HepG2 (cell line): Measurements from ENCODE around the gene PDGFB. TPM values are rescaled to one million over a fixed set of nuclear protein-coding genes. Genes with fewer than 3 reads are reported as not detected.

ENCODE experiments used
- ATAC-seq: fragments of 200-7000 bp; cut with Tn5 transposase; 3 replicates; pipeline ENCODE4 v1.9.1; 2020; ENCODE audit warnings: mild to moderate bottlenecking, moderate library complexity
- BruUV-seq: library from RNA; stranded (reverse); fragments of 400-500 nt; replicated peaks from 2 replicates; lab custom pipeline; 2021; lab: Mats Ljungman, UMichigan
- CTCF ChIA-PET: fragments of 300-600 bp; formaldehyde crosslinking; extraction: SDS; loops from one replicate; lab custom pipeline; 2021; ENCODE audit warnings: low total read pairs, inconsistent platforms, low intra/inter-chr PET ratio; lab: Yijun Ruan, JAX
- POLR2A ChIA-PET: fragments of 350-600 bp; sonication (Branson Sonifier 250); formaldehyde crosslinking; loops from one replicate; lab custom pipeline; 2020; ENCODE audit warnings: antibody characterized with exemption, inconsistent platforms; lab: Yijun Ruan, JAX
- DNase-seq: peaks from one replicate; pipeline ENCODE4 v3.0.0-alpha.2; 2015; ENCODE audit warnings: low spot score
- FAIRE-seq: peaks from 3 replicates; lab custom pipeline; 2011; peaks lifted over from hg19 to GRCh38; lab: Jason Lieb, UNC
- H2AFZ ChIP-seq: one replicate; pipeline ENCODE4 v1.6.1; 2011; ENCODE audit warnings: low read length, inconsistent platforms
- H3K27ac ChIP-seq: fragments of 300-600 bp; 3 replicates; pipeline ENCODE4 v1.8.0; 2011; ENCODE audit warnings: mixed run types, mild to moderate bottlenecking, mixed read lengths, low read length, inconsistent platforms; ENCODE audit not compliant: insufficient read depth; ENCODE audit errors: extremely low read length
- H3K27me3 ChIP-seq, 2 experiments: fragments of 200-600 bp in 1 of 2; 2 replicates in 1 of 2; 3 replicates in 1 of 2; pipeline versions ENCODE4 v1.6.0 to v1.8.0; 2011; ENCODE audit warnings: low read length in 2 of 2, mild to moderate bottlenecking in 2 of 2, moderate library complexity in 2 of 2, inconsistent platforms in 1 of 2; ENCODE audit not compliant: insufficient read depth in 2 of 2, control insufficient read depth in 1 of 2
- H3K36me3 ChIP-seq, 2 experiments: fragments of 200-600 bp in 1 of 2; replicated peaks in 1 of 2; 2 replicates in 1 of 2; 3 replicates in 1 of 2; pipeline versions ENCODE4 v1.5.1 to v1.8.0; 2011; ENCODE audit warnings: low read length in 2 of 2, inconsistent platforms in 1 of 2; ENCODE audit not compliant: insufficient read depth in 2 of 2, control insufficient read depth in 1 of 2
- H3K4me1 ChIP-seq: 2 replicates; pipeline ENCODE4 v1.5.1; 2012; ENCODE audit warnings: low read length, inconsistent platforms; ENCODE audit not compliant: insufficient read depth
- H3K4me2 ChIP-seq: 2 replicates; pipeline ENCODE4 v1.6.0; 2011; ENCODE audit warnings: low read depth, low read length, inconsistent platforms
- H3K4me3 ChIP-seq, 3 experiments: fragments of 200-600 bp in 1 of 3; sonication (generic), shearing (Covaris generic) in 1 of 3; replicated peaks in 1 of 3; 2 replicates each; pipeline ENCODE4 v1.5.1; 2011 to 2016; ENCODE audit warnings: low read length in 3 of 3, inconsistent platforms in 2 of 3, low read depth in 2 of 3, mild to moderate bottlenecking in 2 of 3, control low read depth in 1 of 3, mixed read lengths in 1 of 3; ENCODE audit not compliant: insufficient read depth in 1 of 3
- H3K79me2 ChIP-seq: one replicate; pipeline ENCODE4 v1.6.1; 2011; ENCODE audit warnings: low read length, inconsistent platforms; ENCODE audit not compliant: insufficient read depth
- H3K9ac ChIP-seq: 2 replicates; pipeline ENCODE4 v1.6.0; 2011; ENCODE audit warnings: mild to moderate bottlenecking, low read depth, low read length, inconsistent platforms; ENCODE audit not compliant: insufficient read depth
- H3K9me3 ChIP-seq: 2 replicates; pipeline ENCODE4 v1.5.1; 2012; ENCODE audit warnings: mild to moderate bottlenecking, low read length
- H4K20me1 ChIP-seq: 2 replicates; pipeline ENCODE4 v1.6.0; 2011; ENCODE audit warnings: inconsistent platforms, mild to moderate bottlenecking, low read length, moderate library complexity; ENCODE audit not compliant: insufficient read depth
- ASH2L ChIP-seq: fragments of 300-600, 200-600 bp; sonication (generic); IDR thresholded peaks from 2 replicates; pipeline ENCODE4 v1.7.0; 2017; ENCODE audit warnings: low read depth, mild to moderate bottlenecking, moderate library complexity, mixed read lengths, low read length; ENCODE audit not compliant: insufficient read length
- HIC2 ChIP-seq: sonication (generic); formaldehyde crosslinking; IDR thresholded peaks from 2 replicates; pipeline ENCODE4 v1.9.0; 2022; ENCODE audit warnings: low read depth, missing genetic modification reagents
- HMGA1 ChIP-seq: sonication (generic); formaldehyde crosslinking; conservative IDR thresholded peaks from 2 replicates; pipeline ENCODE4 v1.4.0; 2020; ENCODE audit warnings: missing genetic modification reagents
- HOXA7 ChIP-seq: sonication (generic); formaldehyde crosslinking; IDR thresholded peaks from 2 replicates; pipeline ENCODE4 v1.8.1; 2022; ENCODE audit warnings: mild to moderate bottlenecking, missing genetic modification reagents, moderate library complexity
- KDM3A ChIP-seq: IDR thresholded peaks from 2 replicates; pipeline ENCODE4 v1.6.1; 2018; ENCODE audit warnings: low read depth, missing compliant biosample characterization
- PAXIP1 ChIP-seq: sonication (generic); formaldehyde crosslinking; conservative IDR thresholded peaks from 2 replicates; pipeline ENCODE4 v1.4.0; 2020; ENCODE audit warnings: mild to moderate bottlenecking, missing genetic modification reagents, moderate library complexity
- SAP130 ChIP-seq: IDR thresholded peaks from 2 replicates; pipeline ENCODE4 v1.6.1; 2016; ENCODE audit warnings: low read depth
- ZMAT3 ChIP-seq: sonication (generic); formaldehyde crosslinking; conservative IDR thresholded peaks from 2 replicates; pipeline ENCODE4 v1.7.0; 2021; ENCODE audit warnings: missing genetic modification reagents
- ZNF263 ChIP-seq: sonication (generic); formaldehyde crosslinking; IDR thresholded peaks from 2 replicates; pipeline ENCODE4 v1.4.0; 2020; ENCODE audit warnings: missing genetic modification reagents
- ZNF274 ChIP-seq: sonication (generic); formaldehyde crosslinking; IDR thresholded peaks from 2 replicates; pipeline ENCODE4 v1.5.1; 2020; ENCODE audit warnings: mild to moderate bottlenecking, missing genetic modification reagents
- ZNF629 ChIP-seq: sonication (generic); formaldehyde crosslinking; conservative IDR thresholded peaks from 2 replicates; pipeline ENCODE4 v1.5.0; 2020; ENCODE audit warnings: missing genetic modification reagents
- WGBS: methylation state at CpG from one replicate; pipeline ENCODE4 v1.1.6; 2017; ENCODE audit warnings: low lambda C conversion rate; 5-methylcytosine and 5-hydroxymethylcytosine counted together
- in situ Hi-C: cut with HindIII; loops from 2 replicates; pipeline ENCODE4 v1.10.0; 2017; ENCODE audit warnings: low pct_unique_long_range_greater_than_20kb; ENCODE audit not compliant: extremely low pct_ligation_motif_present
- intact Hi-C: fragments of 100-400 bp; cut with micrococcal nuclease; formaldehyde crosslinking; loops from one replicate; pipeline ENCODE4 v1.10.0; 2022; ENCODE audit not compliant: unreplicated experiment
- polyA plus RNA-seq, 8 experiments: library from polyadenylated mRNA; depleted of rRNA in 3 of 8; stranded (reverse) in 7 of 8; unstranded in 1 of 8; fragments of >200 nt; fragmentation: Illumina TruSeq in 4 of 8; extraction: Trizol in 4 of 8; gene quantifications; 2 replicates each; pipeline versions ENCODE4 v1.2.1 to v1.2.3, GENCODE V29; 2011 to 2016; ENCODE audit warnings: low read depth in 4 of 8, missing spikeins in 1 of 8, mixed read lengths in 1 of 8; ENCODE audit not compliant: insufficient read depth in 1 of 8
- total RNA-seq, 5 experiments: library from RNA; depleted of rRNA; stranded (reverse); fragments of >200 nt; fragmentation: Illumina TruSeq; extraction: Trizol; gene quantifications; 2 replicates each; pipeline ENCODE4 v1.2.3, GENCODE V29; 2016; ENCODE audit warnings: low read depth in 1 of 5

The PDGFB gene
- total and polyA plus RNA-seq, 2 of the 13 experiments (the other 11 are each of a cell fraction or from before 2014, with no cell fraction given) = 1.4 to 10.1 TPM

GRCh38 chr22:39252461-39253434 is 8.0 kb upstream of the PDGFB start:
- Histone ChIP-seq H3K9me3 (no peaks in the 10 kb centered on the region), H3K36me3 (no peaks in the 10 kb centered on the region), H2AFZ (no peak overlapping the region), H3K4me1 (peaks cover 74% of the 10 kb centered on the region), H4K20me1 (no peaks in the 10 kb centered on the region), H3K9ac (peak overlapping the region; percentile 14; the same call in 1 of the 2 replicates), H3K27me3 (peaks cover 9 to 38% of the 10 kb centered on the region in 2 experiments; a peak in 3 of 5 replicates), H3K4me2 (peak overlapping the region; percentile 46), H3K27ac (no peak overlapping the region), H3K4me3 (peak overlapping the region in 2 of 3 experiments; percentile 30 to 49; a peak in 3 of 6 replicates), H3K79me2 (no peaks in the 10 kb centered on the region)
- ATAC-seq (no peak), FAIRE-seq (no peak), DNase-seq (no peak)
- WGBS = 4% methylated on average over 11 of the region's 21 CpGs
- intact Hi-C loops = no loop called here
- no peak for TF ChIP-seq ASH2L
- 0 out of 2 replicates have a peak, but pooled peaks have one; percentile 4 for TF ChIP-seq HIC2 (CRISPR knock-in tag)
- TF ChIP-seq ZNF263 (CRISPR knock-in tag) = peak; percentile 9; the same call in 1 of the 2 replicates
- no peak for TF ChIP-seq HMGA1
- no peak for TF ChIP-seq KDM3A (CRISPR knock-in tag)
- TF ChIP-seq PAXIP1 (CRISPR knock-in tag) = 0 out of 2 replicates have a peak, but pooled peaks have one; percentile 2
- 0 out of 2 replicates have a peak, but pooled peaks have one; percentile 31 for TF ChIP-seq HOXA7
- 0 out of 2 replicates have a peak, but pooled peaks have one; percentile 38 for TF ChIP-seq ZNF274
- peak; percentile 90 for TF ChIP-seq ZNF629 (CRISPR knock-in tag)
- peak; percentile 56; the same call in 1 of the 2 replicates for TF ChIP-seq ZMAT3 (CRISPR knock-in tag)
- TF ChIP-seq SAP130 (CRISPR knock-in tag) = peak; percentile 25; the same call in 1 of the 2 replicates
- in situ Hi-C loops = no loop called here
- BruUV-seq = no TSS peak
- ChIA-PET POLR2A (no interaction called here), CTCF (no interaction called here)
